ENCODE data around the gene TRIP4.
A peak's percentile ranks its signal among the peaks of the same experiment; 100 is the strongest.
"Not testable (repeated sequence)": the region's sequence is repeated elsewhere in the genome, so short reads cannot be mapped to it uniquely, and the experiment has no call there.

The TRIP4 gene

DNA sequence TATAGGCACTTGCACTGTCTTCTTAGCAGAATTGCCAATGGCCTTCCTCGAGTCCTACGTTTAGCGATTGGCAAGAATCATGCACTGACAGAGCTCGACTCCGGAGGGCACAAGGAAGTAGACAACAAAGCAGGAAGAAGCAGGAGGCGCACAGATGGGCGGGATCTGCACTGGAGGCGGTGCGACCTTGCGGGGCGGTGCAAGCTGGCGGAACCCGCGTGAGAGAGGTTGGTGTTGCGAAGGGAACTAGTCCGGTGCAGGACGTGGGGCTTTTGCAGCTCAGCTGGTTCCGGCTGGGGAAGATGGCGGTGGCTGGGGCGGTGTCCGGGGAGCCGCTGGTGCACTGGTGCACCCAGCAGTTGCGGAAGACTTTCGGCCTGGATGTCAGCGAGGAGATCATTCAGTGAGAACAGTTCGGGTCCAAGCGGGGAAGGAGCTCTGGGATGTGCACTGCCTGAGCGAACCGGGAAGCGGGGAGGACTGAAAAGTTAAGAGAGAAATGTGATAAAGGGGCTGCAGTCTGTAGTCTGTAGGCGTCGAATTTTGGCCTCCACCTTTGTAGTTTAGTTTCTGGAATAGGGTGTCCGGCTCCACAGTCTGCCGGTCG is at the start of gene TRIP4:
Gene TRIP4, plus strand, starts transcription at position 275 of the 607 bp plus-strand sequence. Its CDS starts 28 bp downstream, at position 303.
- TF ChIP-seq, protein P1, sequence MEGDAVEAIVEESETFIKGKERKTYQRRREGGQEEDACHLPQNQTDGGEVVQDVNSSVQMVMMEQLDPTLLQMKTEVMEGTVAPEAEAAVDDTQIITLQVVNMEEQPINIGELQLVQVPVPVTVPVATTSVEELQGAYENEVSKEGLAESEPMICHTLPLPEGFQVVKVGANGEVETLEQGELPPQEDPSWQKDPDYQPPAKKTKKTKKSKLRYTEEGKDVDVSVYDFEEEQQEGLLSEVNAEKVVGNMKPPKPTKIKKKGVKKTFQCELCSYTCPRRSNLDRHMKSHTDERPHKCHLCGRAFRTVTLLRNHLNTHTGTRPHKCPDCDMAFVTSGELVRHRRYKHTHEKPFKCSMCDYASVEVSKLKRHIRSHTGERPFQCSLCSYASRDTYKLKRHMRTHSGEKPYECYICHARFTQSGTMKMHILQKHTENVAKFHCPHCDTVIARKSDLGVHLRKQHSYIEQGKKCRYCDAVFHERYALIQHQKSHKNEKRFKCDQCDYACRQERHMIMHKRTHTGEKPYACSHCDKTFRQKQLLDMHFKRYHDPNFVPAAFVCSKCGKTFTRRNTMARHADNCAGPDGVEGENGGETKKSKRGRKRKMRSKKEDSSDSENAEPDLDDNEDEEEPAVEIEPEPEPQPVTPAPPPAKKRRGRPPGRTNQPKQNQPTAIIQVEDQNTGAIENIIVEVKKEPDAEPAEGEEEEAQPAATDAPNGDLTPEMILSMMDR (IDR thresholded peaks at IDR 0.05; ENCODE audit: low read depth, low read length) = peak; percentile 11
- peak; percentile 92 for DNase-seq (ENCODE audit: extremely low read depth, low read depth)

- TF ChIP-seq, protein P1 (IDR thresholded peaks at IDR 0.05; ENCODE audit: low read depth, low read length) = no peak
- no peak for DNase-seq (ENCODE audit: extremely low read depth, low read depth)
Observed at GRCh38 chr15:64340355-64340754, 47.3 kb upstream of the TRIP4 start.

DNA sequence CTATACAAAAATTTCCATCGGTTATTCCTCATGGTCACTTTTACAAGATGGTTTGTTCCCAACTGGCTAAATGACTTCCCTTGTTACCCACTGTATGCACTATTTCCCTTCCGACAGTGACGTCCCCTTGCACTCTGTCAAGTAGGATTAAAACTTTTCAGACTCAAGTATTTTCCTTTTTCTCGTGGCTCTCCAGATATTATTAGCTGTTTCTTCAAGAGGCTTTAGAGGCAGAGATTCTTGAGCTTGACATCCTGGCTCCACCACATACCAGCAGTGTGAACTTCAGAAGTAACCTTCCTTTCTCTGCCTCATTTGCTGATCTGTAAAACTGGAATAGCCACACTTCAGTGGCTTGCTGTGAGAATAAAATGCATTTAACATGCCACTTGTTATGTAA is 45.7 kb upstream of the TRIP4 start:
- TF ChIP-seq, protein P1 (IDR thresholded peaks at IDR 0.05; ENCODE audit: low read depth, low read length) = no peak
- no peak for DNase-seq (ENCODE audit: extremely low read depth, low read depth)

DNA sequence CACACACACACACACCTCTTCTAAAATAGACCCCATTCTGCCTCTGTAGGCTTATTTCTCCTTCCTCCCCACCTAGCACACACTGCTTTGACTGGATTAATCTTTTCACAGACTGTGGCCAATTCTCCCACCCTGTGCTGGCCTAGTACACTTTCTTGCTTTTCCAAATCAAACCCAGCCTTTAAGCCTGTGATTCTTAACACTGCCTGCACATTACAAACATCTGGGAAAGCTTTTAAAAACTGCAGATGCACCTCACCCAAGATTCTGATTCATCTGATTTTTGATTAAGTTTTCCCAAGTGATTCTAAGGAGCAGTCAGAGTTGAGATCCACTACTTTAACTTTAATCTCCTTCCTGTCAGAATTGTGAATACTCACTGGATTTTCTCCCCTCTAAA is 44.4 kb upstream of the TRIP4 start:
- no peak for DNase-seq (ENCODE audit: extremely low read depth, low read depth)
- TF ChIP-seq, protein P1 (IDR thresholded peaks at IDR 0.05; ENCODE audit: low read depth, low read length) = no peak

DNA sequence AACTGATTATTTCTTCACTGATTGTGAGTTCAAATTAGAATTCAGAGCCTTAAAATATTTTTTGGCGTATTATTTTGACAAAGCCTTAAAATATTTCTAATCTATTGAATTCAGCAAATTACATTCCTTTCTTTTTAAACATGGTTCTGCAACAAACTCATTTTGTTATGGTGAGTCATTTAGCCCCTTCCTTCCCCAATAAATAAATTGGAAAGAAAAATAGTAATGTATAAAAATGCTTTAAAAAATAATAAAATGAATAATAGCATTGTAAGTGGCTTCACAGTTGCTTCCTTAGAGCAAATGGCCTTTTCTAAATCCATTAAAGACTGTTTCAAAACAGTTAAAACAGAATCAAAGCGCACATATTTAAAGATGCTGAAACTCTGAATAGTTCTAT is 43.8 kb upstream of the TRIP4 start:
- DNase-seq (ENCODE audit: extremely low read depth, low read depth) = no peak
- TF ChIP-seq, protein P1 (IDR thresholded peaks at IDR 0.05; ENCODE audit: low read depth, low read length) = no peak

DNA sequence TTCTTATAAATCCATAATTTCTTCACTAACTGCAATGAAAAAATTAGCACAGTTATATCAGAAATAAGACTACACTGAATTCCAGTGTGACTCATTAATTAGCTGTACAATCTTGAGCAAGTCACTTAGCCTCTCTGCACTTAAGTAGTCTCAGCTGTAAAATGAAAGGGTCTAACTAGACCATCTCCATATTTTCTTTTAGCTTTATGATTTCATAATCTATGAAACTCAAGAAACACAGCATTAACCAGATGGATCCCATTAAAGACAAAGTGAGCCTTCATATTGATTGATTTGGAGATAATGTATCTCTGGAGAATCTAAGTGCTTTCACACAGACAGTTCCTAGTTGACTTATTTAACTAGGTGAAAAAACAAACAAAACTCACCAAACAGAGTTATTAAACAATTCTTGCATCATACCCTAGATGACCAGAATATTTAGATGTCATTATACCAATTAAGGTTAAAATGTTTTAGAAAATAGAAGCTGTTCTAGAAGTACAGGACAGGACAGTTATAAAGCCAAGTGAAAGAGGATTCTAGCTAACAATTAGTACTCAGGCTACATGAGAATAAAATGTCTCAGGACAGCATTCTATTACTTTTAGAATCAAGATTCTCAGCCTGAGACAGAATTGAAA is 42.9 kb upstream of the TRIP4 start:
- TF ChIP-seq, protein P1 (IDR thresholded peaks at IDR 0.05; ENCODE audit: low read depth, low read length) = no peak
- DNase-seq (ENCODE audit: extremely low read depth, low read depth) = peak; percentile 35

- not testable (repeated sequence) for DNase-seq (ENCODE audit: extremely low read depth, low read depth)
Observed at GRCh38 chr15:64346242-64346641, 41.4 kb upstream of the TRIP4 start.

- no peak for DNase-seq (ENCODE audit: extremely low read depth, low read depth)
- TF ChIP-seq, protein P1 (IDR thresholded peaks at IDR 0.05; ENCODE audit: low read depth, low read length) = no peak
Observed at GRCh38 chr15:64348455-64348854, 39.2 kb upstream of the TRIP4 start.
